Neutrophil (primary cell): Measurements from ENCODE around the gene PCDHGA2.
"Not testable (repeated sequence)": the region's sequence is repeated elsewhere in the genome, so short reads cannot be mapped to it uniquely, and the experiment has no call there.

ENCODE experiments used
- H3K27ac ChIP-seq: fragments of 200-600 bp; sonication (generic); 2 replicates; pipeline ENCODE4 v1.5.1; 2016; ENCODE audit warnings: mild to moderate bottlenecking, moderate library complexity
- H3K27me3 ChIP-seq: fragments of 200-600 bp; sonication (generic); 2 replicates; pipeline ENCODE4 v1.6.0; 2016; ENCODE audit warnings: mild to moderate bottlenecking
- H3K36me3 ChIP-seq: fragments of 200-600 bp; sonication (generic); 2 replicates; pipeline ENCODE4 v1.5.1; 2017
- H3K4me1 ChIP-seq, 2 experiments: fragments of 200-600 bp in 1 of 2; sonication (generic) in 1 of 2; 1 replicate in 1 of 2; 2 replicates in 1 of 2; pipeline versions ENCODE4 v1.5.1 to v1.6.1; 2013 to 2016; ENCODE audit warnings: low read depth in 1 of 2, low read length in 1 of 2, mild to moderate bottlenecking in 1 of 2, moderate library complexity in 1 of 2; ENCODE audit not compliant: control insufficient read depth in 1 of 2, insufficient read depth in 1 of 2
- H3K4me3 ChIP-seq, 2 experiments: fragments of 200-600 bp in 1 of 2; sonication (generic) in 1 of 2; 1 replicate in 1 of 2; 2 replicates in 1 of 2; pipeline ENCODE4 v1.5.1; 2013 to 2016; ENCODE audit warnings: low read depth in 1 of 2, low read length in 1 of 2, mild to moderate bottlenecking in 1 of 2, moderate library complexity in 1 of 2
- H3K9me3 ChIP-seq: fragments of 200-600 bp; sonication (generic); 2 replicates; pipeline ENCODE4 v1.5.1; 2016
- CTCF ChIP-seq: fragments of 200-600 bp; sonication (generic); IDR thresholded peaks from 2 replicates; pipeline ENCODE4 v1.5.1; 2016; ENCODE audit warnings: antibody characterized with exemption

PCDHGA2 gene

GRCh38 chr5:141383345-141383744, 44.8 kb downstream of the PCDHGA2 start:
- no peak overlapping the region for H3K27ac ChIP-seq
- H3K36me3 ChIP-seq: no peaks in the 10 kb centered on the region
- no peak overlapping the region for H3K4me3 ChIP-seq
- peaks cover 9% of the 10 kb centered on the region for H3K9me3 ChIP-seq
- no peaks in the 10 kb centered on the region for H3K4me1 ChIP-seq
- H3K27me3 ChIP-seq: peaks cover 96% of the 10 kb centered on the region
- TF ChIP-seq CTCF: no peak

DNA sequence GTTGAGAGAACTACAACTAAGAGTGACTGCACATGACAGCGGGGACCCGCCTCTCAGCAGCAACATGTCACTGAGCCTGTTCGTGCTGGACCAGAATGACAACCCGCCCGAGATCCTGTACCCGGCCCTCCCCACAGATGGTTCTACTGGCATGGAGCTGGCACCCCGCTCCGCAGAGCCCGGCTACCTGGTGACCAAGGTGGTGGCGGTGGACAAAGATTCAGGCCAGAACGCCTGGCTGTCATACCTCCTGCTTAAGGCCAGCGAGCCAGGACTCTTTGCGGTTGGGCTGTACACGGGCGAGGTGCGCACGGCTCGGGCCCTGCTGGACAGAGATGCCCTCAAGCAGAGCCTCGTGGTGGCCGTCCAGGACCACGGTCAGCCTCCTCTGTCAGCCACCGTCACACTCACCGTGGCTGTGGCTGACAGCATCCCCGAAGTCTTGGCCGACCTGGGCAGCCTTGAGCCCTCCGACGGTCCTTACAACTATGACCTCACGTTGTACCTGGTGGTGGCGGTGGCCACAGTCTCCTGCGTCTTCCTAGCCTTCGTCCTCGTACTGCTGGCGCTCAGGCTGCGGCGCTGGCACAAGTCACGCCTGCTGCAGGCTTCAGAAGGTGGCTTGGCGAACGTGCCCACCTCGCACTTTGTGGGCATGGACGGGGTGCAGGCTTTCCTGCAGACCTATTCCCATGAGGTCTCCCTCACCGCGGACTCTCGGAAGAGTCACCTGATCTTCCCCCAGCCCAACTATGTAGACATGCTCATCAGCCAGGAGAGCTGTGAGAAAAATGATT, 46.1 kb downstream of the PCDHGA2 start:
- H3K9me3 ChIP-seq: peaks cover 18% of the 10 kb centered on the region
- no peak overlapping the region for H3K27ac ChIP-seq
- no peak overlapping the region for H3K4me3 ChIP-seq
- peaks cover 96% of the 10 kb centered on the region for H3K27me3 ChIP-seq
- H3K36me3 ChIP-seq: no peaks in the 10 kb centered on the region
- H3K4me1 ChIP-seq: no peaks in the 10 kb centered on the region
- no peak for TF ChIP-seq CTCF

GRCh38 chr5:141387557-141388311, 49.2 kb downstream of the PCDHGA2 start, which contains the start of gene PCDHGB4:
Gene PCDHGB4 (plus strand): TSS chr5:141387698. CDS start chr5:141387885, 187 bp downstream.
- not testable (repeated sequence) for H3K4me1 ChIP-seq, H3K27ac ChIP-seq, H3K36me3 ChIP-seq, H3K4me3 ChIP-seq
- Histone ChIP-seq H3K9me3 (peaks cover 20% of the 10 kb centered on the region), H3K27me3 (peaks cover 98% of the 10 kb centered on the region)

DNA sequence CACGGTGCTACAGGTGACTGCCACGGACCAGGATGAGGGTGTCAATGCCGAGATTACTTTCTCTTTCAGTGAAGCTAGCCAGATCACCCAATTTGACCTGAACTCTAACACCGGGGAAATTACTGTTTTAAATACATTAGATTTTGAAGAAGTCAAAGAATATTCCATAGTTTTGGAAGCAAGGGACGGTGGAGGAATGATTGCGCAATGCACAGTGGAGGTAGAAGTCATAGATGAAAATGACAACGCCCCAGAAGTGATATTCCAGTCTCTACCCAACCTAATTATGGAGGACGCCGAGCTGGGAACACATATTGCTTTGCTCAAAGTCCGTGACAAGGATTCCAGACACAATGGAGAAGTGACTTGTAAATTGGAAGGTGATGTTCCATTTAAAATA, 50.1 kb downstream of the PCDHGA2 start:
- Histone ChIP-seq H3K9me3 (peaks cover 21% of the 10 kb centered on the region), H3K4me1 (no peaks in the 10 kb centered on the region), H3K27me3 (peaks cover 98% of the 10 kb centered on the region), H3K36me3 (no peaks in the 10 kb centered on the region), H3K4me3 (no peak overlapping the region), H3K27ac (no peak overlapping the region)
- TF ChIP-seq CTCF: no peak

GRCh38 chr5:141389153-141390042, 50.8 kb downstream of the PCDHGA2 start:
- no peak overlapping the region for H3K27ac ChIP-seq
- peaks cover 98% of the 10 kb centered on the region for H3K27me3 ChIP-seq
- TF ChIP-seq CTCF: no peak
- peaks cover 26% of the 10 kb centered on the region for H3K9me3 ChIP-seq
- H3K4me1 ChIP-seq: no peaks in the 10 kb centered on the region
- H3K4me3 ChIP-seq: no peak overlapping the region
- no peaks in the 10 kb centered on the region for H3K36me3 ChIP-seq
